SK-N-SH (cell line): Measurements from ENCODE around the gene ACSS2. TPM values are rescaled to one million over a fixed set of nuclear protein-coding genes. Genes with fewer than 3 reads are reported as not detected.

Source experiments
- CTCF ChIA-PET: fragments of 300-600, 350-600 bp; formaldehyde crosslinking; extraction: SDS; loops from one replicate; lab custom pipeline; 2021; lab: Yijun Ruan, JAX
- POLR2A ChIA-PET: fragments of 350-600 bp; sonication (Branson Sonifier 250); formaldehyde crosslinking; extraction: SDS; loops from one replicate; lab custom pipeline; 2020; ENCODE audit warnings: antibody characterized with exemption, inconsistent platforms; lab: Yijun Ruan, JAX
- DNase-seq: peaks from one replicate; pipeline ENCODE4 v3.0.0; 2012
- H2AFZ ChIP-seq: fragments of 200-600 bp; sonication (generic); 2 replicates; pipeline ENCODE4 v1.8.1; 2016; ENCODE audit warnings: antibody characterized with exemption, mild to moderate bottlenecking, low read depth
- H3F3A ChIP-seq: fragments of 200-600 bp; sonication (generic); replicated peaks from 2 replicates; pipeline ENCODE3; 2016; ENCODE audit warnings: antibody characterized with exemption, mild to moderate bottlenecking; ENCODE audit not compliant: insufficient read depth
- H3K27ac ChIP-seq, 2 experiments: fragments of 200-500 bp in 1 of 2; fragments of 200-600 bp in 1 of 2; sonication (Bioruptor generic) in 1 of 2; sonication (generic), shearing (Covaris generic) in 1 of 2; 2 replicates each; pipeline versions ENCODE4 v1.5.1 to v1.6.1; 2014 to 2016; ENCODE audit warnings: low read depth in 2 of 2, inconsistent platforms in 1 of 2, low read length in 1 of 2, mild to moderate bottlenecking in 1 of 2, mixed read lengths in 1 of 2
- H3K27me3 ChIP-seq: fragments of 200-600 bp; sonication (generic), shearing (Covaris generic); 2 replicates; pipeline ENCODE4 v1.6.1; 2016; ENCODE audit warnings: mixed run types; ENCODE audit not compliant: insufficient read depth
- H3K36me3 ChIP-seq, 2 experiments: fragments of 200-500 bp in 1 of 2; fragments of 200-600 bp in 1 of 2; sonication (Bioruptor generic) in 1 of 2; sonication (generic) in 1 of 2; replicated peaks in 1 of 2; 2 replicates each; pipeline versions ENCODE3 to v1.5.1; 2014 to 2016; ENCODE audit warnings: low read length in 1 of 2, mild to moderate bottlenecking in 1 of 2; ENCODE audit not compliant: insufficient read depth in 2 of 2, control insufficient read depth in 1 of 2
- H3K4me1 ChIP-seq, 2 experiments: fragments of 200-500 bp in 1 of 2; fragments of 200-600 bp in 1 of 2; sonication (Bioruptor generic) in 1 of 2; sonication (generic), shearing (Covaris generic) in 1 of 2; 2 replicates each; pipeline versions ENCODE4 v1.5.1 to v1.6.1; 2014 to 2016; ENCODE audit warnings: low read depth in 1 of 2, low read length in 1 of 2, mixed run types in 1 of 2; ENCODE audit not compliant: insufficient read depth in 2 of 2, control insufficient read depth in 1 of 2
- H3K4me2 ChIP-seq: fragments of 200-600 bp; sonication (generic), shearing (Covaris generic); 2 replicates; pipeline ENCODE4 v1.6.1; 2017; ENCODE audit warnings: mixed run types
- H3K4me3 ChIP-seq, 2 experiments: fragments of 200-500 bp in 1 of 2; fragments of 200-600 bp in 1 of 2; sonication (Bioruptor generic) in 1 of 2; sonication (generic), shearing (Covaris generic) in 1 of 2; 2 replicates each; pipeline versions ENCODE4 v1.5.1 to v1.8.1; 2014 to 2016; ENCODE audit warnings: low read depth in 2 of 2, inconsistent platforms in 1 of 2, low read length in 1 of 2, mild to moderate bottlenecking in 1 of 2, mixed read lengths in 1 of 2, moderate library complexity in 1 of 2
- H3K79me2 ChIP-seq: fragments of 200-600 bp; sonication (generic); 2 replicates; pipeline ENCODE4 v1.8.1; 2017; ENCODE audit warnings: mild to moderate bottlenecking; ENCODE audit not compliant: insufficient read depth
- H3K9ac ChIP-seq: fragments of 200-600 bp; sonication (generic); 2 replicates; pipeline ENCODE4 v1.6.1; 2017; ENCODE audit warnings: mixed run types
- H3K9me2 ChIP-seq: fragments of 200-600 bp; sonication (generic); 2 replicates; pipeline ENCODE4 v1.6.1; 2017; ENCODE audit warnings: mixed run types
- H3K9me3 ChIP-seq: fragments of 200-600 bp; sonication (generic); 2 replicates; pipeline ENCODE4 v1.6.1; 2017; ENCODE audit warnings: mixed run types, mild to moderate bottlenecking, moderate library complexity
- H4K20me1 ChIP-seq: fragments of 200-600 bp; sonication (generic); 2 replicates; pipeline ENCODE4 v1.6.1; 2017; ENCODE audit warnings: mild to moderate bottlenecking, mixed run types; ENCODE audit not compliant: insufficient read depth
- ELF1 ChIP-seq: IDR thresholded peaks from 2 replicates; pipeline ENCODE4 v1.4.0; 2012
- FOXJ3 ChIP-seq: sonication (generic); formaldehyde crosslinking; IDR thresholded peaks from 2 replicates; pipeline ENCODE4 v1.5.1; 2020; ENCODE audit warnings: mild to moderate bottlenecking, missing genetic modification reagents
- JUND ChIP-seq: IDR thresholded peaks from 2 replicates; pipeline ENCODE4 v1.4.0; 2012
- MXI1 ChIP-seq: IDR thresholded peaks from 2 replicates; pipeline ENCODE4 v1.6.1; 2012; ENCODE audit warnings: mild to moderate bottlenecking, low read depth, low read length, improper control_type of control experiment
- NFIC ChIP-seq: IDR thresholded peaks from 2 replicates; pipeline ENCODE4 v1.4.0; 2012; ENCODE audit warnings: borderline replicate concordance
- NRF1 ChIP-seq: IDR thresholded peaks from 2 replicates; pipeline ENCODE4 v1.6.1; 2012; ENCODE audit warnings: low read depth, mild to moderate bottlenecking, low read length
- RCOR1 ChIP-seq: fragments of 150-350 bp; IDR thresholded peaks from 2 replicates; pipeline ENCODE4 v1.6.1; 2017; ENCODE audit warnings: antibody characterized with exemption, low read length
- RXRA ChIP-seq: IDR thresholded peaks from 2 replicates; pipeline ENCODE4 v1.4.0; 2012; ENCODE audit warnings: low read depth, mild to moderate bottlenecking, borderline replicate concordance
- SIN3A ChIP-seq: IDR thresholded peaks from 2 replicates; pipeline ENCODE4 v1.6.1; 2012; ENCODE audit warnings: low read depth, mild to moderate bottlenecking, low read length, moderate library complexity, borderline replicate concordance
- TCF12 ChIP-seq: IDR thresholded peaks from 2 replicates; pipeline ENCODE4 v1.4.0; 2012
- TEAD4 ChIP-seq: IDR thresholded peaks from 2 replicates; pipeline ENCODE4 v1.4.0; 2012; ENCODE audit warnings: mild to moderate bottlenecking, borderline replicate concordance; ENCODE audit not compliant: insufficient read depth
- YY1 ChIP-seq: IDR thresholded peaks from 2 replicates; pipeline ENCODE4 v1.4.0; 2012; ENCODE audit warnings: low read depth, mild to moderate bottlenecking
- WGBS: methylation state at CpG from one replicate; pipeline ENCODE4 v1.1.6; 2017; ENCODE audit warnings: low lambda C conversion rate; 5-methylcytosine and 5-hydroxymethylcytosine counted together
- polyA plus RNA-seq, 3 experiments: library from polyadenylated mRNA; depleted of rRNA; stranded (reverse); fragments of >200 nt; gene quantifications; 2 replicates each; pipeline ENCODE4 v1.2.3, GENCODE V29; 2012
- TF ChIP-seq, protein P1 (sequence below): fragments of 150-350 bp; IDR thresholded peaks from 2 replicates; pipeline ENCODE4 v1.6.1; 2016; ENCODE audit warnings: mild to moderate bottlenecking, low read depth, low read length
- TF ChIP-seq, protein P2 (sequence below): IDR thresholded peaks from 2 replicates; pipeline ENCODE4 v1.4.0; 2012; ENCODE audit warnings: low read depth
- TF ChIP-seq, protein P3 (sequence below): IDR thresholded peaks from 2 replicates; pipeline ENCODE4; 2012

Gene ACSS2
- polyA plus RNA-seq, 1 of the 3 experiments (the other 2 are of a cell fraction): 25.5 TPM

GRCh38 chr20:34928411-34928810 is 52.0 kb downstream of the ACSS2 start:
- no peak overlapping the region for H3K9ac ChIP-seq
- H3K4me1 ChIP-seq: no peaks in the 10 kb centered on the region; a peak in 1 of 4 replicates
- DNase-seq: no peak
- H3K27ac ChIP-seq: no peak overlapping the region
- ChIA-PET CTCF (no interaction called here), POLR2A (no interaction called here)
- no peak overlapping the region for H2AFZ ChIP-seq
- H3K9me2 ChIP-seq: no peaks in the 10 kb centered on the region
- 90% methylated on average over 2 of the region's 2 CpGs for WGBS
- no peak overlapping the region for H3K4me3 ChIP-seq
- peaks cover 18 to 50% of the 10 kb centered on the region in 2 experiments for H3K36me3 ChIP-seq
- no peaks in the 10 kb centered on the region for H3K9me3 ChIP-seq
- TF ChIP-seq, protein P1, sequence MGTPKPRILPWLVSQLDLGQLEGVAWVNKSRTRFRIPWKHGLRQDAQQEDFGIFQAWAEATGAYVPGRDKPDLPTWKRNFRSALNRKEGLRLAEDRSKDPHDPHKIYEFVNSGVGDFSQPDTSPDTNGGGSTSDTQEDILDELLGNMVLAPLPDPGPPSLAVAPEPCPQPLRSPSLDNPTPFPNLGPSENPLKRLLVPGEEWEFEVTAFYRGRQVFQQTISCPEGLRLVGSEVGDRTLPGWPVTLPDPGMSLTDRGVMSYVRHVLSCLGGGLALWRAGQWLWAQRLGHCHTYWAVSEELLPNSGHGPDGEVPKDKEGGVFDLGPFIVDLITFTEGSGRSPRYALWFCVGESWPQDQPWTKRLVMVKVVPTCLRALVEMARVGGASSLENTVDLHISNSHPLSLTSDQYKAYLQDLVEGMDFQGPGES: no peak
- TF ChIP-seq MXI1 (no peak), NRF1 (no peak), RXRA (no peak), FOXJ3 (no peak)
- TF ChIP-seq, protein P2, sequence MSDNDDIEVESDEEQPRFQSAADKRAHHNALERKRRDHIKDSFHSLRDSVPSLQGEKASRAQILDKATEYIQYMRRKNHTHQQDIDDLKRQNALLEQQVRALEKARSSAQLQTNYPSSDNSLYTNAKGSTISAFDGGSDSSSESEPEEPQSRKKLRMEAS: no peak
- H4K20me1 ChIP-seq: no peaks in the 10 kb centered on the region
- H3K4me2 ChIP-seq: no peak overlapping the region
- no peaks in the 10 kb centered on the region for H3K79me2 ChIP-seq
- H3K27me3 ChIP-seq: no peaks in the 10 kb centered on the region
- no peaks in the 10 kb centered on the region for H3F3A ChIP-seq

GRCh38 chr20:34931771-34932170 is 55.4 kb downstream of the ACSS2 start:
- H3K9me2 ChIP-seq: no peaks in the 10 kb centered on the region
- H3K9me3 ChIP-seq: no peaks in the 10 kb centered on the region
- no peak overlapping the region for H3K4me2 ChIP-seq
- H3K36me3 ChIP-seq: peaks cover 12 to 60% of the 10 kb centered on the region in 2 experiments
- DNase-seq: no peak
- POLR2A ChIA-PET: interaction anchor here (0.6 to 0.8 kb wide), 2 partner anchors 17 to 346 kb away, joined by 3 read pairs; partner anchors contain the start of gene MMP24OS
- H3K27ac ChIP-seq: no peak overlapping the region
- no peak overlapping the region for H2AFZ ChIP-seq
- no peaks in the 10 kb centered on the region for H3K79me2 ChIP-seq
- CTCF ChIA-PET: interaction anchor here (1.5 kb wide), 1 partner anchor 58 kb away, joined by 4 read pairs; no protein-coding TSS in a partner anchor
- WGBS: 90% methylated on average over 7 of the region's 7 CpGs
- no peaks in the 10 kb centered on the region for H3K27me3 ChIP-seq
- no peaks in the 10 kb centered on the region for H3K4me1 ChIP-seq
- H3K9ac ChIP-seq: no peak overlapping the region
- H3F3A ChIP-seq: no peaks in the 10 kb centered on the region
- no peaks in the 10 kb centered on the region for H4K20me1 ChIP-seq
- no peak overlapping the region for H3K4me3 ChIP-seq
- no peak for TF ChIP-seq ELF1
- no peak for TF ChIP-seq TEAD4

GRCh38 chr20:34938466-34939163 is 62.2 kb downstream of the ACSS2 start:
- Histone ChIP-seq H2AFZ (no peak overlapping the region), H3F3A (no peaks in the 10 kb centered on the region), H3K4me1 (no peaks in the 10 kb centered on the region; a peak in 1 of 4 replicates), H3K79me2 (no peaks in the 10 kb centered on the region)
- TF ChIP-seq SIN3A (no peak), TCF12 (no peak), ELF1 (no peak), NFIC (no peak), NRF1 (no peak), RCOR1 (no peak), JUND (no peak), YY1 (no peak)
- TF ChIP-seq, protein P1: no peak
- TF ChIP-seq, protein P3, sequence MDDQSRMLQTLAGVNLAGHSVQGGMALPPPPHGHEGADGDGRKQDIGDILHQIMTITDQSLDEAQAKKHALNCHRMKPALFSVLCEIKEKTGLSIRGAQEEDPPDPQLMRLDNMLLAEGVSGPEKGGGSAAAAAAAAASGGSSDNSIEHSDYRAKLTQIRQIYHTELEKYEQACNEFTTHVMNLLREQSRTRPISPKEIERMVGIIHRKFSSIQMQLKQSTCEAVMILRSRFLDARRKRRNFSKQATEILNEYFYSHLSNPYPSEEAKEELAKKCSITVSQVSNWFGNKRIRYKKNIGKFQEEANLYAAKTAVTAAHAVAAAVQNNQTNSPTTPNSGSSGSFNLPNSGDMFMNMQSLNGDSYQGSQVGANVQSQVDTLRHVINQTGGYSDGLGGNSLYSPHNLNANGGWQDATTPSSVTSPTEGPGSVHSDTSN: no peak
- TF ChIP-seq, protein P2: no peak
- TF ChIP-seq, all 33 proteins: peak for 0
- Histone ChIP-seq H3K27me3 (no peaks in the 10 kb centered on the region), H3K4me3 (no peak overlapping the region), H3K4me2 (no peak overlapping the region), H3K9me2 (no peaks in the 10 kb centered on the region), H3K36me3 (peaks cover 35 to 60% of the 10 kb centered on the region in 2 experiments), H3K27ac (no peak overlapping the region), H3K9me3 (no peaks in the 10 kb centered on the region), H4K20me1 (no peaks in the 10 kb centered on the region), H3K9ac (no peak overlapping the region)
- ChIA-PET POLR2A (no interaction called here), CTCF (interaction anchor here (0.9 kb wide), 1 partner anchor 19 kb away, joined by 4 read pairs; no protein-coding TSS in a partner anchor)
- 95% methylated on average over 13 of the region's 14 CpGs for WGBS
- no peak for DNase-seq
